HepG2 (cell line): Measurements from ENCODE around the gene TAS1R3. TPM values are rescaled to one million over a fixed set of nuclear protein-coding genes. Genes with fewer than 3 reads are reported as not detected.
A peak's percentile ranks its signal among the peaks of the same experiment; 100 is the strongest.

Experiments used
- DDIT3 ChIP-seq: sonication (generic); formaldehyde crosslinking; IDR thresholded peaks from 2 replicates; pipeline ENCODE4 v1.4.0; 2020; ENCODE audit warnings: mild to moderate bottlenecking, missing genetic modification reagents
- DZIP1 ChIP-seq: sonication (generic); formaldehyde crosslinking; IDR thresholded peaks from 2 replicates; pipeline ENCODE4 v1.5.0; 2020; ENCODE audit warnings: mild to moderate bottlenecking, missing genetic modification reagents
- ELK4 ChIP-seq: sonication (generic); formaldehyde crosslinking; IDR thresholded peaks from 2 replicates; pipeline ENCODE4 v1.9.0; 2021; ENCODE audit warnings: missing genetic modification reagents, borderline replicate concordance
- ESRRA ChIP-seq: sonication (generic); formaldehyde crosslinking; IDR thresholded peaks from 2 replicates; pipeline ENCODE4 v1.5.1; 2020; ENCODE audit warnings: mild to moderate bottlenecking, low read depth, missing genetic modification reagents
- HOXA7 ChIP-seq: sonication (generic); formaldehyde crosslinking; IDR thresholded peaks from 2 replicates; pipeline ENCODE4 v1.8.1; 2022; ENCODE audit warnings: mild to moderate bottlenecking, missing genetic modification reagents, moderate library complexity
- IRF2 ChIP-seq: IDR thresholded peaks from 2 replicates; pipeline ENCODE4 v1.6.1; 2018; ENCODE audit warnings: missing genetic modification reagents, missing compliant biosample characterization
- KLF12 ChIP-seq: sonication (generic); formaldehyde crosslinking; IDR thresholded peaks from 2 replicates; pipeline ENCODE4 v1.4.0; 2020; ENCODE audit warnings: missing genetic modification reagents, borderline replicate concordance
- POGK ChIP-seq: sonication (generic); formaldehyde crosslinking; conservative IDR thresholded peaks from 2 replicates; pipeline ENCODE4 v1.8.0; 2022; ENCODE audit warnings: mild to moderate bottlenecking, moderate library complexity, missing genetic modification reagents
- RARA ChIP-seq: IDR thresholded peaks from 2 replicates; pipeline ENCODE4 v1.6.1; 2016; ENCODE audit warnings: missing genetic modification reagents, missing compliant biosample characterization
- REL ChIP-seq: sonication (generic); formaldehyde crosslinking; conservative IDR thresholded peaks from 2 replicates; pipeline ENCODE4 v1.8.0; 2022; ENCODE audit warnings: mild to moderate bottlenecking, missing genetic modification reagents, moderate library complexity
- SOX5 ChIP-seq: IDR thresholded peaks from 2 replicates; pipeline ENCODE4 v1.6.1; 2016; ENCODE audit warnings: borderline replicate concordance
- TARDBP ChIP-seq: sonication (generic); formaldehyde crosslinking; IDR thresholded peaks from 2 replicates; pipeline ENCODE4 v1.8.0; 2022; ENCODE audit warnings: mild to moderate bottlenecking, missing genetic modification reagents
- TEAD3 ChIP-seq: optimal IDR thresholded peaks from 2 replicates; pipeline ENCODE3; 2016; ENCODE audit warnings: borderline replicate concordance
- TFDP1 ChIP-seq: IDR thresholded peaks from 2 replicates; pipeline ENCODE4 v1.6.1; 2016; ENCODE audit warnings: missing compliant biosample characterization, missing genetic modification reagents, borderline replicate concordance
- ZNF629 ChIP-seq: sonication (generic); formaldehyde crosslinking; conservative IDR thresholded peaks from 2 replicates; pipeline ENCODE4 v1.5.0; 2020; ENCODE audit warnings: missing genetic modification reagents
- ZNF644 ChIP-seq: IDR thresholded peaks from 2 replicates; pipeline ENCODE4 v1.6.1; 2016; ENCODE audit warnings: low read depth
- ZNF841 ChIP-seq: sonication (generic); formaldehyde crosslinking; IDR thresholded peaks from 2 replicates; pipeline ENCODE4 v1.8.1; 2023; ENCODE audit warnings: missing genetic modification reagents, borderline replicate concordance
- polyA plus RNA-seq, 8 experiments: library from polyadenylated mRNA; depleted of rRNA in 3 of 8; stranded (reverse) in 7 of 8; unstranded in 1 of 8; fragments of >200 nt; fragmentation: Illumina TruSeq in 4 of 8; extraction: Trizol in 4 of 8; gene quantifications; 2 replicates each; pipeline versions ENCODE4 v1.2.1 to v1.2.3, GENCODE V29; 2011 to 2016; ENCODE audit warnings: low read depth in 4 of 8, missing spikeins in 1 of 8, mixed read lengths in 1 of 8; ENCODE audit not compliant: insufficient read depth in 1 of 8
- total RNA-seq, 5 experiments: library from RNA; depleted of rRNA; stranded (reverse); fragments of >200 nt; fragmentation: Illumina TruSeq; extraction: Trizol; gene quantifications; 2 replicates each; pipeline ENCODE4 v1.2.3, GENCODE V29; 2016; ENCODE audit warnings: low read depth in 1 of 5

Gene TAS1R3
- total and polyA plus RNA-seq, 2 of the 13 experiments (the other 11 are each of a cell fraction or from before 2014, with no cell fraction given), result 0.13 to 0.15 TPM

- TF ChIP-seq HOXA7, result no peak
- no peak for TF ChIP-seq ZNF841 (CRISPR knock-in tag)
- peak; percentile 62; the same call in 1 of the 2 replicates for TF ChIP-seq TFDP1 (CRISPR knock-in tag)
- peak; percentile 6 for TF ChIP-seq TEAD3 (CRISPR knock-in tag)
- TF ChIP-seq ESRRA (CRISPR knock-in tag), result no peak
- no peak for TF ChIP-seq SOX5
- peak; percentile 34; the same call in 1 of the 2 replicates for TF ChIP-seq KLF12 (CRISPR knock-in tag)
- TF ChIP-seq REL (CRISPR knock-in tag), result peak; percentile 36; the same call in 1 of the 2 replicates
- TF ChIP-seq TARDBP, result peak; percentile 23; the same call in 1 of the 2 replicates
- peak; percentile 14; the same call in 1 of the 2 replicates for TF ChIP-seq ZNF629 (CRISPR knock-in tag)
- TF ChIP-seq POGK (CRISPR knock-in tag), result 0 out of 2 replicates have a peak, but pooled peaks have one; percentile 26
- TF ChIP-seq DDIT3 (CRISPR knock-in tag), result no peak
- peak; percentile 44; the same call in 1 of the 2 replicates for TF ChIP-seq IRF2 (CRISPR knock-in tag)
- no peak for TF ChIP-seq ELK4
- no peak for TF ChIP-seq RARA (CRISPR knock-in tag)
- no peak; the same call in 1 of the 2 replicates for TF ChIP-seq DZIP1 (CRISPR knock-in tag)
- no peak for TF ChIP-seq ZNF644
Measured at GRCh38 chr1:1307923-1308755, 22.9 kb upstream of the TAS1R3 start, which contains the start of the genes ACAP3 and PUSL1 (continued).
